ENCODE data around the gene P4HTM. TPM values are rescaled to one million over a fixed set of nuclear protein-coding genes. Genes with fewer than 3 reads are reported as not detected.

Gene P4HTM
- total and polyA plus RNA-seq, 2 donors (not counting 3 experiments of a cell fraction or from before 2014, with no cell fraction given): 23.0 to 32.7 TPM

DNA sequence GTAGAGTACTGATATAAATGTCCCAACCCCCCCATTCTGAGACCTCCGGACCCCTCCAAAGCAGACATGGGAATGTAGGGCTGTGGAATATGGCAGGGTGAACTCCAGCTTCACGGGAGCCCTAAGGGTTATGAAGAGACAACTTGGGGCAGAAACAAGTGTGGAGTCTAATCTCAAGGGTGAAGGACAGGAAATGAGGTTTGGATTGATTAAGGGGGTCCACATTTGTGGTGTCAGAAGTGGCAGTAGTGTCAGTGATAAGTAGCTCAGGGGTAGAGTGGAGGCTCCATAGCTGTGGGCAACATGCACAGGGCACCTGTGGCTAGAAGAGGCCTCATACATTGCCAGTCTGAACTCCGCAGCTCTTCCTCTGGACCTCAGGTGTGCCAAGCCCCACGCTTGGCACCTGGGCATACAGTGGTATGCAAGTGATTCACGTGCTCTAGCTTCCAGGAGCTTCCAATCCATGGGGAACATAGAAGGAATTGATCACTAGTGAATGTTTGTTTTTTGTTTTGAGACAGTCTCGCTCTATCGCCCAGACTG, 4.1 kb upstream of the P4HTM start:
- Histone ChIP-seq H2AFZ (ENCODE audit: low read depth, low read length) (no peak overlapping the region), H3K27me3 (ENCODE audit: control insufficient read depth in 2 of 2, insufficient read depth in 2 of 2, low read length in 2 of 2) (no peaks in the 10 kb centered on the region), H3K9me1 (replicated peaks; ENCODE audit: control insufficient read depth, extremely low read depth, insufficient read depth, low read length) (no peaks in the 10 kb centered on the region), H3K9ac (replicated peaks; ENCODE audit: extremely low read depth, insufficient read depth, low read length) (no peak overlapping the region), H3K27ac (ENCODE audit: insufficient read depth, low read depth, low read length) (no peak overlapping the region), H3K9me3 (replicated peaks; ENCODE audit: control insufficient read depth, insufficient read depth, low read length) (no peaks in the 10 kb centered on the region), H3K4me2 (ENCODE audit: insufficient read depth, low read length) (no peak overlapping the region), H4K20me1 (replicated peaks; ENCODE audit: control insufficient read depth, extremely low read depth, insufficient read depth, low read length) (no peaks in the 10 kb centered on the region), H3K79me2 (ENCODE audit: control insufficient read depth, insufficient read depth, low read length) (peaks cover 7% of the 10 kb centered on the region), H3K4me3 (replicated peaks in 1 of 3; ENCODE audit: insufficient read depth in 1 of 3, low read depth in 1 of 3, low read length in 3 of 3) (no peak overlapping the region), H3K4me1 (ENCODE audit: control insufficient read depth, extremely low read depth, insufficient read depth, low read length) (peaks cover 14% of the 10 kb centered on the region), H3K36me3 (ENCODE audit: control insufficient read depth in 2 of 2, extremely low read depth in 1 of 2, insufficient read depth in 2 of 2, low read length in 2 of 2) (peaks cover 11 to 19% of the 10 kb centered on the region in 2 experiments)
- FAIRE-seq (no peak), DNase-seq (ENCODE audit: low read depth, low spot score) (no peak)
- dilution Hi-C loops (cut with MboI; ENCODE audit: extremely low pct_ligation_motif_present, low sequenced_read_pairs) (no loop called here), intact Hi-C loops (cut with micrococcal nuclease) (no loop called here)
- TF ChIP-seq JUN (IDR thresholded peaks at IDR 0.05; ENCODE audit: borderline replicate concordance, insufficient read depth, insufficient read length, low read depth) (no peak), FOS (IDR thresholded peaks at IDR 0.05; ENCODE audit: borderline replicate concordance, insufficient read depth, low read length) (no peak), MYC (IDR thresholded peaks at IDR 0.05; ENCODE audit: low read depth, low read length) (no peak), POLR2A (IDR thresholded peaks at IDR 0.05; ENCODE audit: low read depth, low read length) (no peak), EZH2 (IDR thresholded peaks at IDR 0.05; ENCODE audit: borderline replicate concordance, low read depth, low read length, severe bottlenecking) (no peak), POLR2AphosphoS5 (IDR thresholded peaks at IDR 0.05; ENCODE audit: insufficient read depth, low read depth, low read length) (no peak), GATA2 (IDR thresholded peaks at IDR 0.05; ENCODE audit: insufficient read depth, insufficient read length, low read depth, low read length) (no peak)
- TF ChIP-seq, protein P1, sequence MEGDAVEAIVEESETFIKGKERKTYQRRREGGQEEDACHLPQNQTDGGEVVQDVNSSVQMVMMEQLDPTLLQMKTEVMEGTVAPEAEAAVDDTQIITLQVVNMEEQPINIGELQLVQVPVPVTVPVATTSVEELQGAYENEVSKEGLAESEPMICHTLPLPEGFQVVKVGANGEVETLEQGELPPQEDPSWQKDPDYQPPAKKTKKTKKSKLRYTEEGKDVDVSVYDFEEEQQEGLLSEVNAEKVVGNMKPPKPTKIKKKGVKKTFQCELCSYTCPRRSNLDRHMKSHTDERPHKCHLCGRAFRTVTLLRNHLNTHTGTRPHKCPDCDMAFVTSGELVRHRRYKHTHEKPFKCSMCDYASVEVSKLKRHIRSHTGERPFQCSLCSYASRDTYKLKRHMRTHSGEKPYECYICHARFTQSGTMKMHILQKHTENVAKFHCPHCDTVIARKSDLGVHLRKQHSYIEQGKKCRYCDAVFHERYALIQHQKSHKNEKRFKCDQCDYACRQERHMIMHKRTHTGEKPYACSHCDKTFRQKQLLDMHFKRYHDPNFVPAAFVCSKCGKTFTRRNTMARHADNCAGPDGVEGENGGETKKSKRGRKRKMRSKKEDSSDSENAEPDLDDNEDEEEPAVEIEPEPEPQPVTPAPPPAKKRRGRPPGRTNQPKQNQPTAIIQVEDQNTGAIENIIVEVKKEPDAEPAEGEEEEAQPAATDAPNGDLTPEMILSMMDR (IDR thresholded peaks at IDR 0.05; ENCODE audit: extremely low read depth in 1 of 2, insufficient read depth in 1 of 2, low read depth in 1 of 2, low read length in 2 of 2): no peak
- TF ChIP-seq, protein P2, sequence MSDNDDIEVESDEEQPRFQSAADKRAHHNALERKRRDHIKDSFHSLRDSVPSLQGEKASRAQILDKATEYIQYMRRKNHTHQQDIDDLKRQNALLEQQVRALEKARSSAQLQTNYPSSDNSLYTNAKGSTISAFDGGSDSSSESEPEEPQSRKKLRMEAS (IDR thresholded peaks at IDR 0.05; ENCODE audit: insufficient read depth, insufficient read length): no peak
- BruUV-seq (replicated peaks): no TSS peak
- ChIA-PET CTCF (interaction anchor here (1.0 to 8.8 kb wide), 4 partner anchors 23 to 193 kb away, joined by 4 to 254 read pairs (median 66); partner anchors contain the start of genes DALRD3, NDUFAF3 and WDR6), POLR2A (no interaction called here)

Measured in endothelial cell of umbilical vein (primary cell).